ENCODE data around the gene FYN. TPM values are rescaled to one million over a fixed set of nuclear protein-coding genes. Genes with fewer than 3 reads are reported as not detected.

FYN gene
- total and polyA plus RNA-seq, 2 of the 13 experiments (the other 11 are each of a cell fraction or from before 2014, with no cell fraction given) = 15.5 to 24.6 TPM

- TF ChIP-seq ZNF318 (CRISPR knock-in tag; IDR thresholded peaks at IDR 0.05) (no peak), NR3C1 (CRISPR knock-in tag; IDR thresholded peaks at IDR 0.05) (no peak), AKAP8 (CRISPR knock-in tag; IDR thresholded peaks at IDR 0.05) (no peak), PHB2 (IDR thresholded peaks at IDR 0.05; ENCODE audit: partially characterized antibody) (no peak), RBAK (CRISPR knock-in tag; IDR thresholded peaks at IDR 0.05) (no peak), JUNB (CRISPR knock-in tag; IDR thresholded peaks at IDR 0.05; ENCODE audit: borderline replicate concordance) (no peak)
These were observed 72.4 kb downstream of the FYN start (continued) for GRCh38 chr6:111800821-111801220.

Measured in HepG2 (cell line).